ENCODE data around the gene CD300E. TPM values are rescaled to one million over a fixed set of nuclear protein-coding genes. Genes with fewer than 3 reads are reported as not detected.

The CD300E gene
- total RNA-seq, 1 experiment from 2014 or later: not detected

DNA sequence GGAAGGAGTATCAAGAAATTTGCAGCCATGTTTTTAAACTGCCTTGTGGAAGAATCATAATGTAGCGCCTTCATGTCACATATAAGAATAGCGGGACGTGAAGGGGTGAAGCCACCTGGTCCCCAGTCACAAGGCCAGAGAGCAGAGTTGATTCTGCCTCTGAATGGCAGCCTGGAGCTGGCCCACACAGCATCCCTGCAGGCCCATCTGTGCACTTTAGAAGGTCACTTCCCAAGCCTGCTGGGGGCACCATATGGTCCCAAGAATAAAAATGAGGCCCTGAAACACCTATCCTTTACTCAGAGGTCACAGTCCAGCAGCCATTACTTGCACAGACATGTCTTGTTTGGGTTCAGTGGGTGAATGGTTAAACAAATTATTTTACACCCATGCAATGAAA is 15.0 kb downstream of the CD300E start:
- Mint-ChIP-seq H3K36me3 (ENCODE audit: insufficient read depth, unreplicated experiment) (no peaks in the 10 kb centered on the region), H3K27ac (ENCODE audit: unreplicated experiment) (no peak overlapping the region), H3K9me3 (ENCODE audit: unreplicated experiment) (no peaks in the 10 kb centered on the region), H3K4me3 (ENCODE audit: unreplicated experiment) (no peak overlapping the region), H3K4me1 (ENCODE audit: low read depth, unreplicated experiment) (no peaks in the 10 kb centered on the region), H3K27me3 (ENCODE audit: insufficient read depth, unreplicated experiment) (peaks cover 19% of the 10 kb centered on the region)
- intact Hi-C loops (cut with micrococcal nuclease; ENCODE audit: unreplicated experiment): loop anchor here (10.0 kb wide), 1 partner anchor 114 kb away; no protein-coding TSS in a partner anchor
- POLR2A ChIA-PET: no interaction called here
- no peaks in the 10 kb centered on the region for H3K9me3 ChIP-seq
- TF ChIP-seq, protein P1, sequence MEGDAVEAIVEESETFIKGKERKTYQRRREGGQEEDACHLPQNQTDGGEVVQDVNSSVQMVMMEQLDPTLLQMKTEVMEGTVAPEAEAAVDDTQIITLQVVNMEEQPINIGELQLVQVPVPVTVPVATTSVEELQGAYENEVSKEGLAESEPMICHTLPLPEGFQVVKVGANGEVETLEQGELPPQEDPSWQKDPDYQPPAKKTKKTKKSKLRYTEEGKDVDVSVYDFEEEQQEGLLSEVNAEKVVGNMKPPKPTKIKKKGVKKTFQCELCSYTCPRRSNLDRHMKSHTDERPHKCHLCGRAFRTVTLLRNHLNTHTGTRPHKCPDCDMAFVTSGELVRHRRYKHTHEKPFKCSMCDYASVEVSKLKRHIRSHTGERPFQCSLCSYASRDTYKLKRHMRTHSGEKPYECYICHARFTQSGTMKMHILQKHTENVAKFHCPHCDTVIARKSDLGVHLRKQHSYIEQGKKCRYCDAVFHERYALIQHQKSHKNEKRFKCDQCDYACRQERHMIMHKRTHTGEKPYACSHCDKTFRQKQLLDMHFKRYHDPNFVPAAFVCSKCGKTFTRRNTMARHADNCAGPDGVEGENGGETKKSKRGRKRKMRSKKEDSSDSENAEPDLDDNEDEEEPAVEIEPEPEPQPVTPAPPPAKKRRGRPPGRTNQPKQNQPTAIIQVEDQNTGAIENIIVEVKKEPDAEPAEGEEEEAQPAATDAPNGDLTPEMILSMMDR (IDR thresholded peaks at IDR 0.05; ENCODE audit: insufficient read depth in 1 of 2, low read depth in 1 of 2, low read length in 1 of 2, severe bottlenecking in 1 of 2, unreplicated experiment in 1 of 2): no peak
- H3K4me3 ChIP-seq (ENCODE audit: low read depth, low read length): no peak overlapping the region
- no peaks in the 10 kb centered on the region for H3K4me1 ChIP-seq
- no peak for DNase-seq
- no peaks in the 10 kb centered on the region; the same call in 1 of the 2 replicates for H3K27me3 ChIP-seq (replicated peaks; ENCODE audit: control insufficient read depth, insufficient read depth, low read length)
- H3K36me3 ChIP-seq (ENCODE audit: control insufficient read depth, insufficient read depth, low read length): no peaks in the 10 kb centered on the region
- BruUV-seq (replicated peaks): no TSS peak
- CTCF ChIA-PET: no interaction called here

DNA sequence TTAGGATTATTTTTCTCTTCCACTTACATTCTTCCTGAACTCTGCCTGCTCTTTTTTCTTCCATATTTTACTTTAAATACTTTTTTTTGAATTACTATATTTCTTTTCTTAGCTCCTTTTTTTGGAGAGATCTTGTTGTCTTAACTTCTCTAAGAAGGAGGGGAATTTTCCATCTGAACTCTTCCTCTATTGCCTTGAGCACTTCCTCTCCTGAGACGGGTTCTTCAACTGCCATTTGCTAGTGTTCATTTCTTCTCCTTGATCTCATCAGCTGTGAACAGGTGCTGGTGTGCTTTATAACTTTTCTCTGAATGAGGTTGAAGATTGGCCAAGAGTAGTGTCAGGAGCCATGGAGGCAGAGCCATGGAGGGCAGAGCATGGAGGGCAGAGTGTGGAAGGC is 16.3 kb downstream of the CD300E start:
- no peak overlapping the region for H3K4me3 Mint-ChIP-seq (ENCODE audit: unreplicated experiment)
- TF ChIP-seq, protein P1 (IDR thresholded peaks at IDR 0.05; ENCODE audit: insufficient read depth in 1 of 2, low read depth in 1 of 2, low read length in 1 of 2, severe bottlenecking in 1 of 2, unreplicated experiment in 1 of 2): no peak
- Histone ChIP-seq H3K27me3 (replicated peaks; ENCODE audit: control insufficient read depth, insufficient read depth, low read length) (peaks cover 1% of the 10 kb centered on the region; the same call in 1 of the 2 replicates), H3K9me3 (no peaks in the 10 kb centered on the region), H3K4me1 (no peaks in the 10 kb centered on the region), H3K4me3 (ENCODE audit: low read depth, low read length) (no peak overlapping the region), H3K36me3 (ENCODE audit: control insufficient read depth, insufficient read depth, low read length) (no peaks in the 10 kb centered on the region)
- no TSS peak for BruUV-seq (replicated peaks)
- ChIA-PET CTCF (no interaction called here), POLR2A (no interaction called here)
- H3K36me3 Mint-ChIP-seq (ENCODE audit: insufficient read depth, unreplicated experiment): no peaks in the 10 kb centered on the region
- H3K27ac Mint-ChIP-seq (ENCODE audit: unreplicated experiment): no peak overlapping the region
- intact Hi-C loops (cut with micrococcal nuclease; ENCODE audit: unreplicated experiment): loop anchor here (10.0 kb wide), 1 partner anchor 112 kb away; no protein-coding TSS in a partner anchor
- peaks cover 26% of the 10 kb centered on the region for H3K27me3 Mint-ChIP-seq (ENCODE audit: insufficient read depth, unreplicated experiment)
- H3K4me1 Mint-ChIP-seq (ENCODE audit: low read depth, unreplicated experiment): no peaks in the 10 kb centered on the region
- no peak for DNase-seq
- no peaks in the 10 kb centered on the region for H3K9me3 Mint-ChIP-seq (ENCODE audit: unreplicated experiment)

DNA sequence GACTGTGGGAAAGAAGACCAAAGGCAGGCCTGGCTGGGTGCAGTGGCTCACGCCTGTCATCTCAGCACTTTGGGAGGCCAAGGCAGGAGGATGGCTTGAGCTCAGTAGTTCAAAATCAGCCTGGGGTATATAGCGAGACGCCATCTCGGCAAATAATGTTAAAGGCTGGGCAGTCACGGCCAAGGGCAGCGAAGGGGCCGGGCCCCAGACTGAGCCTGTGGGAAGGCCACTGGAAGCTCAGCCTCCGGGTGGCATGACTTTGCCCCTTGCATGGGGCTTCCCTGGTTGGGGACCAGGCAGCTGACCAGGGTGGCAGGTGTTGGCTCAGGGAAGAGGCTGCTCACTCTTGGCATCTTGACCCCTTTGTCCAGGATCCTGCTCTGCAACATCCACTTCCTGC is 17.5 kb downstream of the CD300E start:
- Histone ChIP-seq H3K36me3 (ENCODE audit: control insufficient read depth, insufficient read depth, low read length) (no peaks in the 10 kb centered on the region), H3K4me1 (no peaks in the 10 kb centered on the region), H3K27me3 (replicated peaks; ENCODE audit: control insufficient read depth, insufficient read depth, low read length) (peaks cover 1% of the 10 kb centered on the region; the same call in 1 of the 2 replicates), H3K9me3 (no peaks in the 10 kb centered on the region), H3K4me3 (ENCODE audit: low read depth, low read length) (no peak overlapping the region)
- DNase-seq: no peak
- no peak overlapping the region for H3K27ac Mint-ChIP-seq (ENCODE audit: unreplicated experiment)
- ChIA-PET POLR2A (no interaction called here), CTCF (no interaction called here)
- BruUV-seq (replicated peaks): no TSS peak
- H3K4me3 Mint-ChIP-seq (ENCODE audit: unreplicated experiment): no peak overlapping the region
- H3K27me3 Mint-ChIP-seq (ENCODE audit: insufficient read depth, unreplicated experiment): peaks cover 25% of the 10 kb centered on the region
- H3K4me1 Mint-ChIP-seq (ENCODE audit: low read depth, unreplicated experiment): no peaks in the 10 kb centered on the region
- TF ChIP-seq, protein P1 (IDR thresholded peaks at IDR 0.05; ENCODE audit: insufficient read depth in 1 of 2, low read depth in 1 of 2, low read length in 1 of 2, severe bottlenecking in 1 of 2, unreplicated experiment in 1 of 2): no peak
- no peaks in the 10 kb centered on the region for H3K36me3 Mint-ChIP-seq (ENCODE audit: insufficient read depth, unreplicated experiment)
- H3K9me3 Mint-ChIP-seq (ENCODE audit: unreplicated experiment): no peaks in the 10 kb centered on the region
- intact Hi-C loops (cut with micrococcal nuclease; ENCODE audit: unreplicated experiment): loop anchor here (10.0 kb wide), 1 partner anchor 111 kb away; no protein-coding TSS in a partner anchor

Measured in Caco-2 (cell line).